D721Med (cell line): Measurements from ENCODE around the gene SFXN1.

ENCODE experiments used
- DNase-seq: peaks from one replicate; pipeline ENCODE4 v3.0.0; 2011; ENCODE audit warnings: low spot score; ENCODE audit not compliant: insufficient read length
- FAIRE-seq: peaks from 2 replicates; lab custom pipeline; 2011; peaks lifted over from hg19 to GRCh38; lab: Jason Lieb, UNC
- TF ChIP-seq, protein P1 (sequence below): IDR thresholded peaks from 2 replicates; pipeline ENCODE4 v1.5.1; 2012; ENCODE audit warnings: mild to moderate bottlenecking, control low read depth; ENCODE audit not compliant: insufficient read depth; ENCODE audit errors: missing control alignments

SFXN1 gene

DNA sequence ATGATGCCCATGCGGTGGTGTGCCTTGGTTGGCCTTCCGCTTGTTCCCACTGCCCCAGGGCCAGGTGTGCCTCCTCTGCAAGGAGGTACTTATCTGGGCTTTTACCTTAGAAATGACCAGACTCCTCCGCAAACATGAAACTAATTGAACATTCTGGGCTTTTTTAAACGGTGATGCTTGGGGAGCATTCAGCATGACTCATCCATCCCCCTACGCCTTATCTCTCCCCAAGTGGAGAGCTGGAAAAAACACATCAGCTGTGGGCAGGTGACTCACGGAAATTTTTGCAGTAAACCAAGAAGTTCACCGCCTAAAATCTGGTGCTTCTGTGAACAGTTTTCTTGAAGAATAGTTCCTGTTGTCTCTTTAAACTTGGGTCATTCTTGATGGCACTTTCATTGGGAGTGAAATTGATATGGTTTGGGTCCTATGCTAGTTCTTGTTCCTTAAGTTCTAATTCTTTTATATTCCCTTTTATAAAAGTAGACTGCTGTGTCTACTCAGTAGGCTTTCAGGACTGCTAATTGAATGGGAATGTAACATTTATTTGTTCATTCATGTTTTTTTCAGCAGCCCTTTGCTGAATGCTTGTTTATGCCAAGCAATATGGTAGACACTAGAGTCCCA, 39.6 kb downstream of the SFXN1 start:
- DNase-seq: no peak
- FAIRE-seq: no peak
- TF ChIP-seq, protein P1, sequence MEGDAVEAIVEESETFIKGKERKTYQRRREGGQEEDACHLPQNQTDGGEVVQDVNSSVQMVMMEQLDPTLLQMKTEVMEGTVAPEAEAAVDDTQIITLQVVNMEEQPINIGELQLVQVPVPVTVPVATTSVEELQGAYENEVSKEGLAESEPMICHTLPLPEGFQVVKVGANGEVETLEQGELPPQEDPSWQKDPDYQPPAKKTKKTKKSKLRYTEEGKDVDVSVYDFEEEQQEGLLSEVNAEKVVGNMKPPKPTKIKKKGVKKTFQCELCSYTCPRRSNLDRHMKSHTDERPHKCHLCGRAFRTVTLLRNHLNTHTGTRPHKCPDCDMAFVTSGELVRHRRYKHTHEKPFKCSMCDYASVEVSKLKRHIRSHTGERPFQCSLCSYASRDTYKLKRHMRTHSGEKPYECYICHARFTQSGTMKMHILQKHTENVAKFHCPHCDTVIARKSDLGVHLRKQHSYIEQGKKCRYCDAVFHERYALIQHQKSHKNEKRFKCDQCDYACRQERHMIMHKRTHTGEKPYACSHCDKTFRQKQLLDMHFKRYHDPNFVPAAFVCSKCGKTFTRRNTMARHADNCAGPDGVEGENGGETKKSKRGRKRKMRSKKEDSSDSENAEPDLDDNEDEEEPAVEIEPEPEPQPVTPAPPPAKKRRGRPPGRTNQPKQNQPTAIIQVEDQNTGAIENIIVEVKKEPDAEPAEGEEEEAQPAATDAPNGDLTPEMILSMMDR: no peak

DNA sequence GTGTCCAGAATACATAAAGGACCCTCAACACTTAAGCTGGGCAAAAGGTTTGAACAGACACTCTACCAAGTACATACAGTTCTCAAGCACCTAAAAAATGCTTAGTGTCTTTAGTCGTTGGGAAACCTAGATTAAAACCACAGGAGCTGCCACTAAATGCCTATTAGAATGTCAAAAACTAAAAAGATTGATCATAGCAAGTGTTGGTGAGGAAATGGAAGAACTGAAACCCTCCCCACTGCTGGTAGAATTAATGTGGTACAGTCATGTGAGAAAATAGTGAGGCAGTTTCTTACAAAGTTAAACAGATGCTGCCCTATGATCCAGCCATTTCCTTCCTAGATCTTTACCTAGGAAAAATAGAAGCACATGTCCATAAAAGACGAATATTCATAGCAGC, 40.6 kb downstream of the SFXN1 start:
- FAIRE-seq (no peak), DNase-seq (no peak)
- TF ChIP-seq, protein P1: no peak

DNA sequence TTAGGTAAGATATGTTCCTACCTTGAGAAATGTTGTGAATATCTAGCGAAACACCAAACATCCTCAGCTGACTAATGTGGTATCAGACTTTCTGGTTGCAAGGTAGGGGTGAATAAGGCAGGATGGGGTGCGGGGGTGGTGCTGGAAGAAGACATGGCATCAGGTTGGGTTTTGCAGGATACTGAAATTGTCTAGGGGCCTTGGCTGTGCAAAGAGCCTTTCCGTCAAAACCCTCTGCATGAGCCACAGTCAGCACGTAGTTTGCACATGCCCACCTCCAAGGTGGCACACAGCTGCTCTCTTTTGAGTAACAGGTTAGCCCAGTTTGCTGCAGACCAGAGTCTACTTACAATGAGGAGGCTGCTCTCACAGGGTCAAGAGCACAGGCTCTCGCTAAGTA, 42.0 kb downstream of the SFXN1 start:
- TF ChIP-seq, protein P1: no peak
- no peak for FAIRE-seq
- no peak for DNase-seq

DNA sequence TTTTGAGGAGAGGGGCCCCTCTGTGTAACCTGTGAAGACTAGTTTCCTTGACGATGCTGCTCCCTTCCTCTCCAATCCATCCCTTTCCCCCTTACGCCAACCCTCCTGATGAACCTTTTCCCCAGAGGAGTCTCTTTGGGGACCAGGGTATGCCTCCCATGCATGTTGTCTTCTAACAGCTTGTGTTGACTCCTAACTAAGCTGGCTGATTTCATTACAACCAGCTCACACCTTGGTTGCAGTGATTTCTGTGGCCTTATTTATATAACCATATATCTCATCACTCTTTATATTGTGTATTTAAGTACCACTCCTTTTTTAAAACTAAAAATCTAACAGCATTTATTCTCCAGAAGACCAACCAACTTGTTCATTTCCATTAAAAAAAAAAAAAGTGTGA, 42.5 kb downstream of the SFXN1 start:
- TF ChIP-seq, protein P1: no peak
- FAIRE-seq (no peak), DNase-seq (no peak)

DNA sequence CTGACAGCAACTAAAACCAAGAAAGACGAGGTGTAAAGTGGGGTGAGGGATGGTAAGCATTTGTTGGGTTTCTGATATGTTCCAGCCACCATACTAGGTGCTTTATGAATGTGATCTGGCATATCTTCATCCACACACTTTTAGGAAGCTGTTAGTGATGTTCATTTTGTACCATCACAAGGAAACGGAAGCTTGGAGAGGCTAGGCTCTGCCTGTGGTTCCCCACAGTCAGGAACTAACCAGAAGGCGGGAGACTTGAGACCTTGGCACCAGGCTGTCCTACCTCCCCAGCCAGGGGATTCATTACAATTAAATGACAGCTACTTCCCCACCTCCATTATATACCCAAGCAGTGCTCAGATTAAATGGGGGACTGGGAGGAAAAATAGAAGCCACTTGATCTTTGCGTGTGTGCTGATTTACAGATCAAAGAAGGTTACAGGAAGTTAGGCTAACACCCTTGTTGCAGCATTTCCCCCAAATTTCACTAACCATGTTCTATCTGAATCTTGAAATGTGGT, 43.0 kb downstream of the SFXN1 start:
- no peak for DNase-seq
- TF ChIP-seq, protein P1: no peak
- FAIRE-seq: no peak

DNA sequence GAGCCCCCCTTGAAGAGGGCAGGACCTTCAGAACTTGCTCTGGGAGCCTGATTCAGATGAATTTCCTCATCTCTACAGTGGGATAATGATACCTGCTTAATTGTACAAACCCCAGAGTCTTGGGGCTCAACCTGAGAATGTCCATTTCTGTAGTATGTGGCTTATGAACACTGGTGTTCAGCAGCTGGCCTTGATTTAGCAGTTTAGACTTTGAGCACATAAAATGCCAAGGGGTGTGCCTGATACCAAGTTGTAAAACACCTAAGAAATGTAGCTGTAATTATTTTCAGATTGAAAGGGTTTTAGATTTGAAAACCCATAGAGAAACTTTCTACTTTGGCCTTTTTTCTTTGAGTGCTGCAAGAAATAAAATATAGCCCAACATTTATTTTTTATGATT, 44.9 kb downstream of the SFXN1 start:
- DNase-seq: no peak
- TF ChIP-seq, protein P1: no peak
- FAIRE-seq: no peak

DNA sequence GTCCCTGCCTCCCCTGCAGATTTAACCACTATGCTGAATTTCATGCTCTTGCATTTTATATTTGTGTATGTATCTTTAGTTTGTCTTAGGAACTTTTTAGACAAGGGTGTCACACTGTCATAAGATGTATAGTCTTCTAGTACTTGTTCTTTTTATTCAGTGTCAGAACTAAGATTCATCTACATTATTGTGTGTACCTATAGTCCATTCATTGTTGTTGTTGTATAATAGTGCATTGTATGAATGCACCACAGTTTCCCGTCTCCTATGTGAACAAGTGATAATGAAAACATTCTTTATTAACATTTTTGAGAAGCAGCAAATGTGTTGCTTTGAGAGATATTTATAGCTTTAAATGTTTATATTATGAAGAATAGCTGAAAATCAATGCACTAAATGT, 45.9 kb downstream of the SFXN1 start:
- no peak for DNase-seq
- TF ChIP-seq, protein P1: no peak
- FAIRE-seq: no peak
